ENCODE data around the gene MAP3K13. TPM values are rescaled to one million over a fixed set of nuclear protein-coding genes. Genes with fewer than 3 reads are reported as not detected.
"Not testable (repeated sequence)": the region's sequence is repeated elsewhere in the genome, so short reads cannot be mapped to it uniquely, and the experiment has no call there.

Gene MAP3K13
- total RNA-seq, 1 donor from 2014 or later: 26.9 TPM

DNA sequence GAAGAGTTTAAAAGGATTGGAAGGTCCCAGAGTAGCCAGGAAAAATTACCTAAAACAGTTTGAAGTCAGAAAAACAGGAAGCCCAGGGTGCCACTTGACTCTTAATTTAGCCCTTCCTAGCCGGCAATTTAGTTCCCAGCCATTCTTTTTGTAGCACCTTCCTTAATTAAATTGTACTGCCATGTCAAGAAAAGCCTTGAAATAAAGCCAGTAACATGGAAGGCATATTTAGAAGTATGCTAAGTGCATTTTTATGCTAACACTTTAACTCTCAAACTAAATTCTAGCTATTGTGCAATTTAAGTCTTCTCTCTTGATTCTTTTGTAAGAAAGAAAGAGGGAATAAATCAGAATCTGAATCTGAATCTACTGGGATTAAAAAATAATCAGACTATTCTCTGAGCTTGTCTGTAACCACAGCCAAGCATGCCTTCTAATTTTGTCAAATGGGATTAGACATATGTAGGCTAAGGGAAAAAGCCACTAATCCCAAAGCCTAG, 43.2 kb downstream of the MAP3K13 start:
- H3K27me3 Mint-ChIP-seq (ENCODE audit: unreplicated experiment): no peaks in the 10 kb centered on the region
- DNase-seq (ENCODE audit: extremely low spot score, unreplicated experiment): no peak
- no peak overlapping the region for H3K27ac Mint-ChIP-seq (ENCODE audit: unreplicated experiment)
- no peaks in the 10 kb centered on the region for H3K4me1 Mint-ChIP-seq (ENCODE audit: unreplicated experiment)
- no peak for TF ChIP-seq CTCF (IDR thresholded peaks at IDR 0.05)
- H3K36me3 Mint-ChIP-seq (ENCODE audit: unreplicated experiment): no peaks in the 10 kb centered on the region
- no peak overlapping the region for H3K4me3 Mint-ChIP-seq (ENCODE audit: unreplicated experiment)
- no peaks in the 10 kb centered on the region for H3K9me3 Mint-ChIP-seq (ENCODE audit: unreplicated experiment)

- no peaks in the 10 kb centered on the region for H3K27me3 Mint-ChIP-seq (ENCODE audit: unreplicated experiment)
- no peaks in the 10 kb centered on the region for H3K36me3 Mint-ChIP-seq (ENCODE audit: unreplicated experiment)
- TF ChIP-seq CTCF (IDR thresholded peaks at IDR 0.05): no peak
- H3K9me3 Mint-ChIP-seq (ENCODE audit: unreplicated experiment): no peaks in the 10 kb centered on the region
- no peaks in the 10 kb centered on the region for H3K4me1 Mint-ChIP-seq (ENCODE audit: unreplicated experiment)
- no peak for DNase-seq (ENCODE audit: extremely low spot score, unreplicated experiment)
- H3K4me3 Mint-ChIP-seq (ENCODE audit: unreplicated experiment): no peak overlapping the region
- no peak overlapping the region for H3K27ac Mint-ChIP-seq (ENCODE audit: unreplicated experiment)
Observed at GRCh38 chr3:185409957-185410356, 47.0 kb downstream of the MAP3K13 start.

DNA sequence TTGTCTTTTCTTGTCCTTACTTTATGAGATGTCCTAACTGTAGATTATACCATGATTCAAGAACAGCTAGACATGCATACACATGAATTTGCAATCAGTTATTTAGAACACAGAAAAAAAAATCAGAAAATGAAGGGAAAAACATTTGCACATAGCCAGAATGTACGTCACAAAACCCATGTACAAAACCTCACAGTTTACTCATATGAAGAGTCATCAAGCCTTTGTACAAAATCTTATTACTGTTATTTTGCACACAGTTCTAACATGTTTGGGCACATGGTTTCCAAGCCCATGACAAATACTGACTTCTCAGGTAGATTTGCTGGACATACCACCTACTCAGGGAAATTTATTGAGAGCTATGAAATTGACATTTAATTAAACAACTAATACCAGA, 48.2 kb downstream of the MAP3K13 start:
- Mint-ChIP-seq H3K27me3 (ENCODE audit: unreplicated experiment) (no peaks in the 10 kb centered on the region), H3K4me1 (ENCODE audit: unreplicated experiment) (no peaks in the 10 kb centered on the region), H3K27ac (ENCODE audit: unreplicated experiment) (no peak overlapping the region), H3K36me3 (ENCODE audit: unreplicated experiment) (no peaks in the 10 kb centered on the region), H3K4me3 (ENCODE audit: unreplicated experiment) (no peak overlapping the region), H3K9me3 (ENCODE audit: unreplicated experiment) (no peaks in the 10 kb centered on the region)
- no peak for TF ChIP-seq CTCF (IDR thresholded peaks at IDR 0.05)
- no peak for DNase-seq (ENCODE audit: extremely low spot score, unreplicated experiment)

GRCh38 chr3:185416513-185416912, 53.6 kb downstream of the MAP3K13 start:
- H3K4me3 Mint-ChIP-seq (ENCODE audit: unreplicated experiment): no peak overlapping the region
- no peak for DNase-seq (ENCODE audit: extremely low spot score, unreplicated experiment)
- H3K9me3 Mint-ChIP-seq (ENCODE audit: unreplicated experiment): no peaks in the 10 kb centered on the region
- no peaks in the 10 kb centered on the region for H3K36me3 Mint-ChIP-seq (ENCODE audit: unreplicated experiment)
- no peak for TF ChIP-seq CTCF (IDR thresholded peaks at IDR 0.05)
- H3K27ac Mint-ChIP-seq (ENCODE audit: unreplicated experiment): no peak overlapping the region
- H3K4me1 Mint-ChIP-seq (ENCODE audit: unreplicated experiment): no peaks in the 10 kb centered on the region
- no peaks in the 10 kb centered on the region for H3K27me3 Mint-ChIP-seq (ENCODE audit: unreplicated experiment)

DNA sequence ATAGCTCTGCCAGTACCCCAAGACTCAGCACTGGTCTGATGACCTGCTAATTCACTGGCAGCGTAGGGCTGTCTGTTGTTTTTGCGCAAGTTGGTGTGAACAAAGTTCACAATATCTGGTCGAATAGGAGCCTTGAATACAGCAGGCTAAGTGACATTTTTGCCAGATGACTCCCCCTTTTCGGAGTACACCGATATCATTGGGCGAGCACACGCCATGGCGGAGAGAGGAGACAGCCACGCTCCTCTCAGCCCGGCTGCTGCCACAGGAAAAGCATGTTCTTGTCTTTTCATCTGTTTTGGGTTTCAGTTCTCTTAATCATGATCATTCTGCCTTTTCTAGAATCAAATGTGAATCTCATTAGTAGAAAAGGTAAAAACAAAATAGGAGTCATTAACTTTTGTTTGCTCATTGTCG, 55.6 kb downstream of the MAP3K13 start:
- not testable (repeated sequence) for H3K27ac Mint-ChIP-seq (ENCODE audit: unreplicated experiment); DNase-seq (ENCODE audit: extremely low spot score, unreplicated experiment); H3K4me3 Mint-ChIP-seq (ENCODE audit: unreplicated experiment); H3K27me3 Mint-ChIP-seq (ENCODE audit: unreplicated experiment); H3K4me1 Mint-ChIP-seq (ENCODE audit: unreplicated experiment); H3K36me3 Mint-ChIP-seq (ENCODE audit: unreplicated experiment); H3K9me3 Mint-ChIP-seq (ENCODE audit: unreplicated experiment)

DNA sequence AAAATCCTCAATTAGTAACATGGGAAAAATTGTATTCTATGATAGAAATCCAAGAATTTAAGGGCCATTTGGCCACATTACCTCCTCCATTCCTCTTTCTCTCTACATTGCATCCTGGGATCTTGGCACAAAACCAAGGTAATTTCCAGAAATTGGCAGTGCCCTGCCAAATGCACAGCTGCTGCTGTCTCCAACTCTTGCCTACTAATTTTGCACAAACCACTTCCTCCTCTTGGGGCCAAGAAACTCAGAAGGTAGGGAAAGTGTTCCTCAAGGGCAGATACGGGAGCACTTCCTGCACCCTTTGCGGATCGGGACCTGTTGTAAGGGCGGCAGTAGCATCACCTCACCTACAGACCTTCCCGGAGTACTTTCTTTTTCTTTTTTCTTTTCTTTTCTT, 57.8 kb downstream of the MAP3K13 start:
- Mint-ChIP-seq H3K27ac (ENCODE audit: unreplicated experiment) (no peak overlapping the region), H3K9me3 (ENCODE audit: unreplicated experiment) (no peaks in the 10 kb centered on the region), H3K36me3 (ENCODE audit: unreplicated experiment) (no peaks in the 10 kb centered on the region), H3K4me1 (ENCODE audit: unreplicated experiment) (no peaks in the 10 kb centered on the region), H3K4me3 (ENCODE audit: unreplicated experiment) (no peak overlapping the region), H3K27me3 (ENCODE audit: unreplicated experiment) (no peaks in the 10 kb centered on the region)
- TF ChIP-seq CTCF (IDR thresholded peaks at IDR 0.05): no peak
- no peak for DNase-seq (ENCODE audit: extremely low spot score, unreplicated experiment)
